Body of pancreas (tissue), 4 donors: ENCODE measurements around the gene SCFD2. TPM values are rescaled to one million over a fixed set of nuclear protein-coding genes. Genes with fewer than 3 reads are reported as not detected.

Experiments
- ATAC-seq: fragments of 150-250 bp; one replicate; pipeline ENCODE4 v1.9.1; 2016
- DNase-seq, 4 donors: peaks; one replicate each; pipeline ENCODE4 v3.0.0-alpha.2; 2019
- H3K27ac ChIP-seq, 4 donors: fragments of 200-600 bp; sonication (generic); 1 replicate in 3 of 4; 2 replicates in 1 of 4; pipeline versions ENCODE4 v1.5.1 to v1.6.1; 2016 to 2019; ENCODE audit warnings: mild to moderate bottlenecking in 1 of 4, mixed read lengths in 1 of 4, moderate library complexity in 1 of 4
- H3K27me3 ChIP-seq, 2 donors: fragments of 200-600 bp; sonication (generic); one replicate each; pipeline ENCODE4 v1.6.0; 2016; ENCODE audit warnings: mild to moderate bottlenecking in 1 of 2
- H3K36me3 ChIP-seq, 2 donors: fragments of 200-600 bp; sonication (generic); replicated peaks in 1 of 2; 2 replicates each; pipeline ENCODE4 v1.5.1; 2016; ENCODE audit warnings: low read depth in 2 of 2; ENCODE audit not compliant: insufficient read depth in 1 of 2
- H3K4me1 ChIP-seq: fragments of 200-600 bp; sonication (generic); one replicate; pipeline ENCODE4 v1.6.0; 2016
- H3K4me3 ChIP-seq, 2 donors: fragments of 200-600 bp; sonication (generic); 1 replicate in 1 of 2; 2 replicates in 1 of 2; pipeline ENCODE4 v1.5.1; 2016 to 2019
- H3K9me3 ChIP-seq, 3 donors: fragments of 200-600 bp; sonication (generic); 1 replicate in 2 of 3; 2 replicates in 1 of 3; pipeline ENCODE4 v1.5.1; 2016
- CTCF ChIP-seq, 7 experiments: fragments of 450-650 bp in 4 of 7; fragments of 200-600 bp in 3 of 7; sonication (generic) in 3 of 7; IDR thresholded peaks; one replicate each; pipeline ENCODE4 v1.5.1; 2016 to 2019; ENCODE audit warnings: antibody characterized with exemption in 7 of 7
- POLR2A ChIP-seq, 3 donors: fragments of 450-650 bp; IDR thresholded peaks; one replicate each; pipeline ENCODE4 v1.6.1; 2016; ENCODE audit warnings: antibody characterized with exemption in 3 of 3, mild to moderate bottlenecking in 2 of 3
- WGBS, 2 donors: methylation state at CpG; one replicate each; pipeline ENCODE4 v1.1.5; 2017; 5-methylcytosine and 5-hydroxymethylcytosine counted together
- intact Hi-C: fragments of 100-400 bp; cut with DNase I; formaldehyde crosslinking; loops from one replicate; pipeline ENCODE4 v1.15.1; 2023
- total RNA-seq, 2 donors: library from RNA; depleted of rRNA; stranded (reverse); fragments of >200 nt; gene quantifications; one replicate each; pipeline ENCODE4 v1.1.0, GENCODE V29; 2016

Gene SCFD2
- total RNA-seq, 2 donors from 2014 or later = 17.9 to 53.7 TPM

- intact Hi-C loops = no loop called here
- H3K4me1 ChIP-seq = no peaks in the 10 kb centered on the region
- TF ChIP-seq CTCF (IDR thresholded peaks at IDR 0.05) (no peak), POLR2A (IDR thresholded peaks at IDR 0.05) (no peak)
- DNase-seq (no peak), ATAC-seq (no peak)
- H3K4me3 ChIP-seq = no peak overlapping the region
- H3K27me3 ChIP-seq = no peaks in the 10 kb centered on the region
- H3K36me3 ChIP-seq = no peaks in the 10 kb centered on the region
- H3K27ac ChIP-seq = no peak overlapping the region
- no peaks in the 10 kb centered on the region for H3K9me3 ChIP-seq
- WGBS, 2 donors = 92 to 100% methylated on average over 1 of the region's 1 CpG
Measured at GRCh38 chr4:52894443-52894842, 471.4 kb downstream of the SCFD2 start.

GRCh38 chr4:52892880-52893279 is 473.0 kb downstream of the SCFD2 start:
- ATAC-seq (no peak), DNase-seq (no peak)
- H3K36me3 ChIP-seq = no peaks in the 10 kb centered on the region
- intact Hi-C loops = no loop called here
- WGBS, 2 donors = 94 to 96% methylated on average over 3 of the region's 3 CpGs
- H3K4me3 ChIP-seq = no peak overlapping the region
- H3K4me1 ChIP-seq = no peaks in the 10 kb centered on the region
- H3K27me3 ChIP-seq = no peaks in the 10 kb centered on the region
- TF ChIP-seq POLR2A (IDR thresholded peaks at IDR 0.05) = no peak
- H3K27ac ChIP-seq = no peak overlapping the region
- H3K9me3 ChIP-seq = no peaks in the 10 kb centered on the region

- ATAC-seq (no peak), DNase-seq (no peak)
- intact Hi-C loops = no loop called here
- no peak overlapping the region for H3K27ac ChIP-seq
- H3K4me1 ChIP-seq = no peaks in the 10 kb centered on the region
- H3K9me3 ChIP-seq = no peaks in the 10 kb centered on the region
- H3K36me3 ChIP-seq = no peaks in the 10 kb centered on the region
- 74 to 79% methylated on average over 1 of the region's 1 CpG for WGBS, 2 donors
- no peak for TF ChIP-seq CTCF (IDR thresholded peaks at IDR 0.05)
- no peak for TF ChIP-seq POLR2A (IDR thresholded peaks at IDR 0.05)
- H3K4me3 ChIP-seq = no peak overlapping the region
- H3K27me3 ChIP-seq = no peaks in the 10 kb centered on the region
Measured at GRCh38 chr4:52891743-52892142, 474.1 kb downstream of the SCFD2 start.

- Histone ChIP-seq H3K27ac (no peak overlapping the region), H3K9me3 (no peaks in the 10 kb centered on the region), H3K4me1 (no peaks in the 10 kb centered on the region), H3K36me3 (no peaks in the 10 kb centered on the region), H3K27me3 (no peaks in the 10 kb centered on the region), H3K4me3 (no peak overlapping the region)
- DNase-seq (no peak), ATAC-seq (no peak)
- no peak for TF ChIP-seq POLR2A (IDR thresholded peaks at IDR 0.05)
- TF ChIP-seq CTCF (IDR thresholded peaks at IDR 0.05) = no peak
- intact Hi-C loops = no loop called here
- WGBS, 2 donors = 92 to 100% methylated on average over 1 of the region's 1 CpG
Measured at GRCh38 chr4:52890521-52890791, 475.4 kb downstream of the SCFD2 start.

- 71 to 83% methylated on average over 2 of the region's 2 CpGs for WGBS, 2 donors
- Histone ChIP-seq H3K36me3 (no peaks in the 10 kb centered on the region), H3K27ac (no peak overlapping the region), H3K27me3 (no peaks in the 10 kb centered on the region), H3K4me1 (no peaks in the 10 kb centered on the region), H3K4me3 (no peak overlapping the region), H3K9me3 (no peaks in the 10 kb centered on the region)
- intact Hi-C loops = no loop called here
- ATAC-seq = no peak
- no peak for TF ChIP-seq CTCF (IDR thresholded peaks at IDR 0.05)
- TF ChIP-seq POLR2A (IDR thresholded peaks at IDR 0.05) = no peak
- no peak for DNase-seq
Measured at GRCh38 chr4:52889778-52890520, 475.9 kb downstream of the SCFD2 start.
